ENCODE measurements around the gene NCK2.

Gene NCK2

DNA sequence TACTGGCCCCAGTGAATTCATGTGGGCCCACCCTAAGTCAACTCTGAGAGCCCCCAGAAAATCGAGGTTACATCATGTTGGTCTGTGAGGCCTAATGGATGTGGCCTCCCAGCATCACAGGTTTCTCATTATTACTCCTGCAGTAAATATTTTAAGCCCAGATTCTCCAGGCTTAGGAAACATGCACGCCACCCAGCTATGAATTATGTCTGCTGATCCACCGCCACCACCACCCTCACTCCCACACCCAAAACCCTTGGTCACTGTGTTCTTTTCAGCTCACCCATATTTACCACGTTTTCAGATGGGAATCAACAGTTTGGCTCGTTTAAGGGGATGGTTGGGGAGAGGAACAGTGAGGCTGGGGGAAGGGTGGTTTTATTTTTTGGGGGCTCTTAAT lies 128.6 kb downstream of the NCK2 start:
- DNase-seq (ENCODE audit: low read depth): no peak

DNA sequence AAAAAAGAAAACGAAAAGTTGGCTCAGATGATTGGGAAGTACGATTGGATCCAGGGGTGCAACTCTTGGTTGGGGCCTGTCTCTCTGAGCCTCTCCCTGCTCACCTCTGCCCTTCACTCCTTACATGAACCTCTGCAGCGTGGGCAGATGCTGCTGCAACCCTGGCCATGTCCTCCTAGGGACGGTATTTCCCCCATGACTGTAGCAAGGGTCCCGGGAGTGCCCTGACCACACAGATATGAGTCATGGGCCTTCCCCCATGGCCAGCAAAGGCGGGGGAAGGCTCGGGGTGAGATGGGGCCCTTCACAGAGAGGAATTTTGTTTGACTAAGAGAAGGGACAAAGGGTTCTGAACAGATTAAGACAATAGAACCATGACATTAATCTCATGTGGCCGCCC lies 129.0 kb downstream of the NCK2 start:
- DNase-seq (ENCODE audit: low read depth): peak; percentile 14

DNA sequence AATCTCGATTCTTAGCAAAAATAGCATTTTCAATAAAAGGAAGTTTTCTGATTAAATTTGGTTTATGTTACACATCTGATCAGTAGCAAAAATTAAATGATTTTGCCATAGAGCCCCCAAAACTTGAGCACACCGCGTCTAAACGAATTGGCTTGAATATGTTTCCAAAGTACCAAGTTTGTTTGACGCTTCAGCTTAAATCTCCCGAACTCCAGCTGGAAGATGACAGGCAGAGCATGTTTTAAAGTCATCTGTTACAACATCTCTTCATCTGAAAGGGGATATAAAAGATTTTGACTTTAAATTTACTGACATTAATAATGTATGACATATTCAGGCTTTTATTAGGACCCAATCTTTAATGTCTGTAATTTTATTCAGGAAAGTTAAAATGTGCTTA lies 129.8 kb downstream of the NCK2 start:
- DNase-seq (ENCODE audit: low read depth): no peak

DNA sequence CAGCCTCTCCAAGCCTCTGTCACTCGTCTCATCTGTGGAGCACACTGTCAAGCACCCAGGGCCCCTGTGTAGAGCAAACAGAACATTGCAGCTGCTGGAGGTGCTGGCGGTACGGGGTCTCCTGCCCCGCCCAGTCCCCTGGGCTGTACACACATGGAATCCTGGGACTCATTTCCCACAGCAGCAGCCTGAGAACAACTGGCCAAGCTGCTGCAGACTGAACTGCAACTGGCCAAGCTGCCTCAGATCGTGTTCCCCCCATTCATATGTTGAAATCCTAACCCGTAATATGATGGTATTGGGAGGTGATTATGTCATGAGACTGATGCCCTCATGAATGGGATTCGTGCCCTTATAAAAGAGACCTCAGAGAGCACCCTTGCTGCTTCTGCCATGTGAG lies 130.5 kb downstream of the NCK2 start:
- no peak for DNase-seq (ENCODE audit: low read depth)

DNA sequence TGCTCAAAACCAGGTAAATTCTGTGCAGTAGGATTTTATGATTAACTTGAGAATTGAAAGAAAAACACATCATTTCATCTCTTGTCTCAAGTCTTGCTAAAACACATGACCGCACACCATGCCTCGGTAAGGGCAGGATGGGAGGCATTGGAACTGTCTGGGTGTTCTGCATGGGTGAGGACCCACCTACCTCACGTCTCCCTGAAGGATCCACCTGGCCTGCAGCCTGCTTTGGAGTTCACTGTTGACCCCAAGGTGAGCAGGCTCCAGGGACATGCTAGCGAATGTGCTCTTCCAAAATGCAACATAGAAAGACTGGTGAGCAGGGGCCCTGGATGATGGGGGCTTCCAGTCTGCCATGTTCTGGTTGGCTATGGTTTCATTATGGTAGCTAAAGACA lies 131.5 kb downstream of the NCK2 start:
- no peak for DNase-seq (ENCODE audit: low read depth)

DNA sequence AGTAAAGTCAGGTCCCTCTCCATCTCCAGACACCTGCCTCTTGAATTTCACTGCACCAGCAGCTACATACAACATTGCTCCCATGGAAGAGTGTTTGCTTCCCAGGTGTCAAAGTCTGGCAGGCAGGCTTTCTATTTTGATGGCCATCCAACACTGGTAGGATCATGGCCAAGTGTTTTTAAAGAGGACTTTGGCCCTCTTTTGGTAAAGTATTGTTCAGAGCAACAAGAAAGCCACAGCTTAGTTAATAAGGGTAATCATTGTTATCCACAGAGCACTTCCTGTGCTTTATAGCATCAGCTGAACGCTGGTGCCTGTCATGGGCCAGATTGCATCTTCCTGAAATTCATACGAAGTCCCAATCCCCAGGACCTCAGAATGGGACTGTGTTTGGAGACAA lies 133.2 kb downstream of the NCK2 start:
- no peak for DNase-seq (ENCODE audit: low read depth)

DNA sequence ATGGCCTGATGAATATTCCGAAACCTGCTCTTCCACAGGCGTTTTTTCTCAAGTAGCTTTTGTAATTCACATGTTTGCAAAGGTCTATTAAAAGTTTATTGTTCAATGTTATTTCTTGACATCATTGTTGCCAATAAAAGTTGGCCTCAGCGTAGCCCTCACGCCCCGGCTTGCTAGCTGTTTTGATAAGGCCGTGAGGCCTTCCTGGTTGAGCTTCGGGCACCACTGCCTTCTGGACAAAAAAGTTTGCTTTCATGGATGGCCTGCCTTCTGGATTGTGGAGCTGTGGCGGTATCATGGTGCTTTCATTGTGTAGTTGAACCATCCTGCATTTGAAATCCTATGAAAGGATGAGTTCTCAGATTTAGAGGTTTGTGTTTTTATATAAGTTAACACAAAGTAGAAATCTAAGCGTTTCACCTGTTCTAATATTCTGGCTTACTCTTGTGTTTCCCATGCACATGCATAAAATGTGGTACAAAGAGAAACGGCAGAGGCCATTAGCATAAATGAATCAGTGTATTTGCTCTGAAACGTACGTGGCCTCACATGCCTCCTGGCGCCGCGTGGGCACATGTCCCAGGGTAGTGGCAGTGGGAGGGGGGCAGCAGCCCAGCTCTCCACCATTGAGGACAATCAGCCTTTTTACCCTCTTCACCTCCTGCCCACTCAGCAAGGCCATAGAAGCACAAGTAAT lies 134.5 kb downstream of the NCK2 start:
- DNase-seq (ENCODE audit: low read depth): no peak

DNA sequence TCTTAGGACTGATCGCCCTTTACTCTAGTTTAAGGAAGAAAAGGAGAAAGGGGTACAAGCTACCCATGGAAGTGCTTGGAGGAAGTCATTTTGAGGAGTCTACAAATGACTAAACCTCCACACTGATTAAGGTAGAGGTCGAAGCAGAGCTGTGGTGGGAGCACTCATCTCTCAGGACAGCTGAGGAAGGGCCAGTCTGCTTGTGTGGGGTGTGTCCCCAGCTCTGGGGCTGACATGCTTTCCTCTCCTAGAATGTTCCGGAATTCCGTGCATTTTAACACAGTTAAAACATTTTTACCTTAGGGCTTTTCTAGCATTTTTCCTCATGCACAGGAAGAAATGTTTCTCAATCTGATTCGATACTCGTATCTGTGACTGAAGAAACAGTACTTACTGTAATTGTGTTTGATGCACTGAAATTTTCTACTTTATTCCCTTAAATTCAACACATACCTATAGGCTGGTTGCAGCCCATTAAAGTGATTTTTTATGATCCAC lies 135.1 kb downstream of the NCK2 start:
- no peak for DNase-seq (ENCODE audit: low read depth)

DNA sequence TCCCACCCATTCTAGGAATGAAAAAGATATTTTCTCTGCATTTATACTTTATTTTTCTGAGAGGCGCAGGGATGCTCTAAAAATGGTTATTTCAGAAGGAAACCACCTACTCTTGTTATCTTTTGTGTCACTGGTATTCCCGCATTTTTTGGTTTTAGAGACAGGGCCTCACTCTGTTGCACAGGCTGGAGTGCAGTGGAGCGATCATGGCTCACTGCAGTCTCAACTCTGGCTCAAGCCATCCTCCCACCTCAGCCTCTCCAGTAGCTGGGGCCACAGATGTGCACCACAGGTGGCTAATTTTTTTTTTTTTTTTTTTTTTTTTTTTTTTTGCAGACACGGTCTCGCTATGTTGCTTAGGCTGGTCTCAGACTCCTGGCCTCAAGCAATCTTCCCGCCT lies 135.9 kb downstream of the NCK2 start:
- DNase-seq (ENCODE audit: low read depth): no peak

DNA sequence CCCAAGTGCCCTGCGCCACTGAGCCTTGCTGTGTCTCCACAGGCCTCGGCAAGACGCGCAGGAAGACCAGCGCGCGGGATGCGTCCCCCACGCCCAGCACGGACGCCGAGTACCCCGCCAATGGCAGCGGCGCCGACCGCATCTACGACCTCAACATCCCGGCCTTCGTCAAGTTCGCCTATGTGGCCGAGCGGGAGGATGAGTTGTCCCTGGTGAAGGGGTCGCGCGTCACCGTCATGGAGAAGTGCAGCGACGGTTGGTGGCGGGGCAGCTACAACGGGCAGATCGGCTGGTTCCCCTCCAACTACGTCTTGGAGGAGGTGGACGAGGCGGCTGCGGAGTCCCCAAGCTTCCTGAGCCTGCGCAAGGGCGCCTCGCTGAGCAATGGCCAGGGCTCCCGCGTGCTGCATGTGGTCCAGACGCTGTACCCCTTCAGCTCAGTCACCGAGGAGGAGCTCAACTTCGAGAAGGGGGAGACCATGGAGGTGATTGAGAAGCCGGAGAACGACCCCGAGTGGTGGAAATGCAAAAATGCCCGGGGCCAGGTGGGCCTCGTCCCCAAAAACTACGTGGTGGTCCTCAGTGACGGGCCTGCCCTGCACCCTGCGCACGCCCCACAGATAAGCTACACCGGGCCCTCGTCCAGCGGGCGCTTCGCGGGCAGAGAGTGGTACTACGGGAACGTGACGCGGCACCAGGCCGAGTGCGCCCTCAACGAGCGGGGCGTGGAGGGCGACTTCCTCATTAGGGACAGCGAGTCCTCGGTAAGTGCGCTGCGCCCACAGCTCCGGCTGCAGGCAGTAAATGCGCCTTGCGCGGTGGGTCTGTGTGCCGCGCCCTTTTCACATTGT lies 136.8 kb downstream of the NCK2 start:
- DNase-seq (ENCODE audit: low read depth): no peak

DNA sequence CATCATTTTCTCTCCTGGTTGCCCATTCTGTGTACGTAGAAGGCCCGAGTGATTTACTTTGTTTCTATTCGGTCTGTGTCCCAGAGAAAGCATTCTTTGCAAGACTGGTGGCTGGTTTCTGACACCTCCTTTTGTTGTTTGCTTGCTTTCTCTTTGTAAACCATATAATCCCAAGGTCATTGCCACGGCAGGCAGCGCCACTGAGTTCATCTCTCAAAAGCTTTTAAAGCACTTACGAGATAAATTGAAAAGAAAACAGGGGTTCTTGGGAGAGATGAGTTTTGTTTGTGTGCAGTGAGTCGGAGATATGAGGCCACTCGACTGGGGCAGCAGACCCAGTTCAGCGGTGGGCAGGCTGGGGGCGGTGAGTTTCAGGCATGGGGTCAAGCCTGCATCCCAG lies 137.6 kb downstream of the NCK2 start:
- DNase-seq (ENCODE audit: low read depth): no peak

DNA sequence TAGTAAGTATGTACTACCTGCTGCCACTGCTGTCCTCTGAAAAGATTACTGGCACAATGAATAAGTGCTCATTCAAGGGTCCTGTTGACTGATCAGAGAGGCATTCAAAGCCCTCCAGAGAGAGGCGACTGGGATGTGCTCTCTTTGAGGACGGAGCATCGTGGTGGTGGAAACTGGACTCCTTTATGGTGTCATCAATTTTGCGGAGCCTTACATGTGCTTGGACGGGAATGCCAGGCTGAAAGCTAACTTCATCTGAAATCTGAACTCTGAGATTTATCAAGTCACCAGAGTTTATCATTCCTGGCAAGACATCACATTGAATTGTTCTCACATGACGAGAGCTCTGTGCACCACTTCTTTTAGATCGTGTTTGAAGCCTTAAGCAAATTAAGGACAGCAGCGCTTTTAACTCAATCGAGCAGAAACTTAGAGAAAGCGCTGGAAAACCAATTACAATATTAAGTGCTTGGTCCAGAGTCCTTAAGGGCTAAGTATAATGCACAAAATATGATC lies 138.3 kb downstream of the NCK2 start:
- no peak for DNase-seq (ENCODE audit: low read depth)

DNA sequence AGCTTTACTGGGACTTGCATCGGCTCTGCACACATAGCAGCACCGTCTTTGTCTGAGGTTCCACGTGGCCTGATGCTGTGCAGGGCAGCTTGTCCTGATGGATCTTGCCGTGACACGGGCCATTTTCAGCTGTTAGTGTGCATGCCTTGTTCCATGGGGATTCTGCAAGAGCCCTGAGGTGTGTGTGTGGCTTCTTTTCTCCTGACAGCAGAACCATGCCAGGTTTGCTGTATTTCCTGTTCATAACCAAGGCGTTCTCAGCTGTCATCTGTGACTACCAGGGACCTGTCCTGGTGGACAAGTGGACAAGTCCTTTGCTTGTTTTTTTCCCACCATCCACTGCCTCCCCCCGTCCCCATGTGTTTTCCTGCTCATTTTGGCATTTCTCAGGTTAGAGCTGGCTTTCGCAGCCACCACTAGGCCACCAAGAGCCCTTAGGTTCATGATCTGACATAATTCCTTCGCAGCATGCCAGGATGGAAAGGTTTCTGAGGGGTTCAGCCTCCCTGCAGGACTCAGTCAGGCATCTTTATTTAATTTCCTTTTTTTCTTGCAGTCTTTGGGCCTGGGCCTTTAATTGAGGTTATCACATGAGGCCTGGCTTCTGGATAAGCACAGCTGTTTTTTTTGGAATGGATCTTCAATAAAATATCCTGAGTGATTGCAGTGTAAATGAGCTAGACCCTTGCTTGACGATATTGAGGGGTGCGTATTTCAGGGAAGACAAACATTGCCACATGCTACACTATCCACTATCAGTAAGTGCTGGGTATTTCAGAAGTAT lies 139.4 kb downstream of the NCK2 start:
- DNase-seq (ENCODE audit: low read depth): no peak

DNA sequence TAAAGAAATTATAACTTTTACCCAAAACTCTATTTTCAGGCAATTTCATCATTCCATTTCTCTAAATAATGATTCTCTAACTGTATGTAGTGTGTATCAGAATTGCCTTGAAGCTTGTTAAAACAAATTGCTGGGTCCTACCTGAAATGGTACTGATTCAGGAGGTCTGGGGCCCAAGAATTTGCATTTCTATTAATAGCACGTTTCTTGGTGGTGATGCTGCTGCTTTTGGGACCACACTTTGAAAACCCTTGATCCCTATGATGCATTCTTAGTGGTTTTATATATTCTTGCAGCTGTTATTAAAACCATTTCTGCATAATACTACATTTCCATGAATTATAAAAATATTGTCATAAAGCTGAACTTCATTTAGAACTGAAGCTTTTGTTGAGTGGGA lies 140.7 kb downstream of the NCK2 start:
- no peak for DNase-seq (ENCODE audit: low read depth)

DNA sequence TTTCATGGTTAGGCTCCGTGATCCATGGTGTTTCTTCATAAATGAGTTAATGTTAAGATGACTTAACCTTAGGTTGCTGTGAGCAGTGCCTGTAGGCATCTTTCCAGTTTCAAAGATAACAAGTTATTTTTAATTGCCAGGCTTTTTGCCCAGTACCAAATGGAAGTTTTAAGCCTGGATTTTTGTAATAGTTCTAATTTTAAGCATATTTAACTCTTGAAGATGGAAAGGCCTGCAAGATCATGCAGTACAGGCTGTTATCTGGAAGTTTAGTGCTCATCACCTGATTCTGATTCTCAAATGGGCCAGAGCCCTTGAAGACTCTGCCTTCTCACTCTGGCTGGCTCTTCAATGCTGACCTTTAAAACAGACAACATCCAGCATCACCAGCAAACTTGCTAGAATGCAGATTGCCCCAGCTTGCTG lies 141.3 kb downstream of the NCK2 start:
- no peak for DNase-seq (ENCODE audit: low read depth)

DNA sequence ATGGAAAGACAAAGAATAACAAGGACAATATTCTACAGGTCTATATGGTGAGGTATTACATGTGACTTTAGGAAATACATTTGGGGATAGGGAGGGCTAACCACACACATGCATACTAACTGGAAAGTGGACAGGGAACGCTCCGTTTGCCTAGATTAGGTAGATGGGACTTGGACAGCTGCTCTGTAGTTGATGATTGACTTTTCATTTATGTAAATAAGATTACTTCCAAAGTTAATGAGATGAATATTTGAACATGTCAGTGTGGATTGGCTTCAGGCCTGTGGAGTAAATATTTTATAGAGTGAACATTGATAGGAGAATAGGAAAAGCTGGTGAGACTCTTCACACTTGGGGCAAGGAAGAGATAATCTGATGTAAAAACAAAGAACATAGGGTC lies 142.0 kb downstream of the NCK2 start:
- no peak for DNase-seq (ENCODE audit: low read depth)

DNA sequence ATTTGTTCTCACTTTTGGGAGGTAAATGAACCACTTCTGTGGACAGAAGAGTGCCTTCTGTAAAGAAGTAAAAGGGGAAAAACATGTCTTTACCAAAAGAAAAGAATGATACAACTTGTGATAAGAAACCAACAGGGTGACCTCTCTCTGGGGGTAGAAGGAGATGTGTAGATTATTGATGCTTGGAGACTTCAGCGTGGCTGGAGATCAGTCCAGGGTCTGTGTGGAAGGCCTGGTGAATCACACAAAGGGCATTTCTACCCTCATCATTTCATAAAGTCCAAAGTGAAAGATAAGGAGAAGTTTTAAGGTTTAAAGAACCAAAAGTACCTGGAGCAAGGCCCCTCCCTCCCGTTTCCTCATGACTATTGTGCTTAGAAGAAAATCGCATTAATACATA lies 142.5 kb downstream of the NCK2 start:
- DNase-seq (ENCODE audit: low read depth): no peak

DNA sequence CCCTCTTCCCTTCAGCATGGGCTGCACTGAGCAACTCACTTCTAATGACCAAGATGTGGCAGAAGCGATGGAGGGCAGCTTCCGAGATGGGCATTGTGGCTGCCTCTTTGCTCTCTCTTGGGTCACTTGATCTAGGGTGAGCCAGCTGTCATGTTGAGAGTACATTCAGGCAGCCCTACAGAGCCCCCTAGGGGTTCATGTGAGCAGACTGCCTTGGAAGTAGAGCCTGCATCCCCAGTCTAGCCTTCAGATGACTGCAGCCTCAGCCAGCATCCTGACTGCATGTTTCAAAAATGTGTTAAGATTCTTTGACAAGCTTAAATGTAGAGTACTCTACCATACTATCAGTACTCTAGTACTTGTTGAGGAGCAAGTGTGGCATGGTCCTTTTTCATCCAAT lies 143.9 kb downstream of the NCK2 start:
- no peak for DNase-seq (ENCODE audit: low read depth)

DNA sequence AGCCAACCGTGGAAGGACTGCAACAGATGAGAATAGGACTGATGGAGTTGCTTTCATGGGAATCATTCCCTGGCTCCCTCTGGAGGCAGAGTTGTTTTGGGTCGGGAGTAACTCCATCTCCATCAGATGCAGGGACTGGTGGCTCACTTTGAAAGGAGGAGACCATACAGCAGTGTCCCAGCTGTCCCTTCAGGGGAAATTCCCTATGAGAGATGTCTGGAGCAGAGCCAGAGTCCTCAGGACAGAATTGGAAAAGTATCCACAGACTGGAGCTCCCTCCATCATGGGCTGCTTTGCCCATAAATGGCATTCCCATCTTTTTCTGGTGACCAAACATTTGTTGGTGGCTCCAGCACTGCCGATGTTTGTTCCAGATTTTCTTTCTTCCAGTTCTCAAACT lies 144.3 kb downstream of the NCK2 start:
- DNase-seq (ENCODE audit: low read depth): no peak

DNA sequence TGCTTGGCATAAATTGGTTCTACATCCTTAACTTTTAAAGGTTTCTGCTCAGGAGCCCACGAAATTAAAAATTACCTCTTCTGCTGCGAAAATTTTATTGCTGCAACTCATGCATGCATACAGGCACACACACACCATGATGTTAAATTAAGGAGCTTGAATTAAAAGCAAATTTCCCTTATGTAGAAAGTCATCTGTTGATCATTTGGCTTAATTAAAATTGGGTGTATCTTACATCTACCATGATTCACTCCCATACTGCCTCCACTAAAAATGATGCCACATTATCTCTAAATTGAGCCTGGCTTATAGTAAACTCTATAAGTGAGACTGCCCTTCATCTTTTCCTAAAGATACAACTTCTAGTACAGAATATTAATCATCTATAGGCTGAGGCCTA lies 145.4 kb downstream of the NCK2 start:
- DNase-seq (ENCODE audit: low read depth): no peak

DNA sequence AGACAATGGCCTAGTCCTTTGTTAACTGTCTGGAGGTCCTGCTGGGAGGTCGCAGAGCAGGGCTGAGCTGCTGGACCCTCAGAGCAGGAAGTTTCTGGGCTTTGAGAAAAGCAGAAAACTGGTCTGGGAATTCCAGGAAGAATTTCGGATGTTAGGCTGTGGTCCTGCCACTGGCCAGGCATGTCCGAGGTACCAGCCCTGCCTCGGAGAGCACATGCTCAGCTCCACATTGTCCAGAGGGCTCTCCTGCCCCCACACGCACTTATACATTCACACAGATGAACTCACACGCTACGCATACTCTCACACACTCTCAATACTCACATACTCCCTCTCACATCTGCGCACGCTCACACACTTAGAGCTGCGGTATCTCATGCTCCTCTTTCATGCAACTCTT lies 146.1 kb downstream of the NCK2 start:
- no peak for DNase-seq (ENCODE audit: low read depth)
